ENCODE results near the gene LORICRIN.
"Not testable (repeated sequence)": the region's sequence is repeated elsewhere in the genome, so short reads cannot be mapped to it uniquely, and the experiment has no call there.

- TF ChIP-seq POLR2A (conservative IDR thresholded peaks at IDR 0.05); GABPA (tag; conservative IDR thresholded peaks at IDR 0.05; ENCODE audit: low read depth); KAT2B (IDR thresholded peaks at IDR 0.05; ENCODE audit: low read depth, low read length): not testable (repeated sequence)
Measured at GRCh38 chr1:153223040-153223891, 36.2 kb upstream of the LORICRIN start.
